ENCODE results near the gene APOC4.

The APOC4 gene

DNA sequence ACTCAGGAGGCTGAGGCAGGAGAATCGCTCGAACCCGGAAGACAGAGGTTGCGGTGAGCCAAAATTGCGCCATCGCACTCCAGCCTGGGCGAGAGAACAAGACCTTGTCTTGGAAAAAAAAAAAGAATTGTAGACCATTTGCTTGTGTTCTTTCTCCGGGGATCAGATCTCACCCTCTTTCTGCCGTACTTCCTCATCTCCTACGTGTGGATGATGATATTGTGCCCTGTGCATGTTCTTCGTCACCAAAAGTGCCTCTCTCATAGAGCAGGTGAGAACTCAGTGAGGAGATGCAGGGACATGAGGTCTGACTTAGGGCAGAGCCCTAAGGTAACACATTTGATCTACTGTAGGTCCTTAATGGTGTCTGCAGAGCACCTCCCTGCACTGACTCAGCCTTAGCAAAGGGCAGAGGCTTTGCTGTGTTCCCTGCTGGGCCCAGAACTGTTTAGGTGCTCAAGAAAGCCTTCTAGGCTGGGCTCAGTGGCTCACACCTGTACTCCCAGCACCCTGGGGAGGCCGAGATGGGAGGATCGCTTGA, 5.1 kb downstream of the APOC4 start:
- Histone ChIP-seq H3K9me2 (replicated peaks; ENCODE audit: control insufficient read depth, low read length) (no peaks in the 10 kb centered on the region), H3K4me2 (ENCODE audit: low read length) (no peak overlapping the region), H3K4me1 (ENCODE audit: control insufficient read depth, low read length) (peaks cover 28% of the 10 kb centered on the region), H3K36me3 (ENCODE audit: control insufficient read depth, low read length) (no peaks in the 10 kb centered on the region), H3K79me2 (ENCODE audit: control insufficient read depth, low read length) (no peaks in the 10 kb centered on the region), H3F3A (ENCODE audit: control insufficient read depth, insufficient read depth) (0 out of 2 replicates have a peak, but pooled peaks cover 3% of the 10 kb centered on the region), H3K27ac (ENCODE audit: low read depth, low read length) (no peak overlapping the region), H3K4me3 (ENCODE audit: low read length) (no peak overlapping the region), H3K9me3 (ENCODE audit: control insufficient read depth, insufficient read depth, low read length) (no peaks in the 10 kb centered on the region), H3K27me3 (ENCODE audit: control insufficient read depth, low read length) (no peaks in the 10 kb centered on the region), H4K20me1 (ENCODE audit: control insufficient read depth, insufficient read depth, low read depth, low read length) (no peaks in the 10 kb centered on the region)
- TF ChIP-seq CTCF (IDR thresholded peaks at IDR 0.05; ENCODE audit: low read depth, low read length, poor library complexity, severe bottlenecking) = no peak
- TF ChIP-seq EZH2phosphoT487 (IDR thresholded peaks at IDR 0.05; ENCODE audit: borderline replicate concordance, low read length) = no peak

- Histone ChIP-seq H4K20me1 (ENCODE audit: control insufficient read depth, insufficient read depth, low read depth, low read length) (no peaks in the 10 kb centered on the region), H3K79me2 (ENCODE audit: control insufficient read depth, low read length) (peaks cover 2% of the 10 kb centered on the region; the same call in 1 of the 2 replicates)
These were observed 6.2 kb downstream of the APOC4 start for GRCh38 chr19:44948237-44948636.

GRCh38 chr19:44948763-44949374, 6.8 kb downstream of the APOC4 start:
- H3K4me3 ChIP-seq (ENCODE audit: low read length) = no peak overlapping the region
- no peaks in the 10 kb centered on the region for H3K27me3 ChIP-seq (ENCODE audit: control insufficient read depth, low read length)
- no peaks in the 10 kb centered on the region for H4K20me1 ChIP-seq (ENCODE audit: control insufficient read depth, insufficient read depth, low read depth, low read length)
- H3K27ac ChIP-seq (ENCODE audit: low read depth, low read length) = no peak overlapping the region
- H3K9me2 ChIP-seq (replicated peaks; ENCODE audit: control insufficient read depth, low read length) = no peaks in the 10 kb centered on the region
- no peak overlapping the region for H3K4me2 ChIP-seq (ENCODE audit: low read length)
- H3K79me2 ChIP-seq (ENCODE audit: control insufficient read depth, low read length) = peaks cover 8% of the 10 kb centered on the region
- peaks cover 18% of the 10 kb centered on the region for H3K4me1 ChIP-seq (ENCODE audit: control insufficient read depth, low read length)
- TF ChIP-seq EZH2phosphoT487 (IDR thresholded peaks at IDR 0.05; ENCODE audit: borderline replicate concordance, low read length) (no peak), CTCF (IDR thresholded peaks at IDR 0.05; ENCODE audit: low read depth, low read length, poor library complexity, severe bottlenecking) (no peak)
- H3K36me3 ChIP-seq (ENCODE audit: control insufficient read depth, low read length) = no peaks in the 10 kb centered on the region
- H3F3A ChIP-seq (ENCODE audit: control insufficient read depth, insufficient read depth) = 0 out of 2 replicates have a peak, but pooled peaks cover 3% of the 10 kb centered on the region
- no peaks in the 10 kb centered on the region for H3K9me3 ChIP-seq (ENCODE audit: control insufficient read depth, insufficient read depth, low read length)

More at GRCh38 chr19:44948237-44948636, 6.2 kb downstream of the APOC4 start:
- Histone ChIP-seq H3K27ac (ENCODE audit: low read depth, low read length) (no peak overlapping the region), H3F3A (ENCODE audit: control insufficient read depth, insufficient read depth) (0 out of 2 replicates have a peak, but pooled peaks cover 3% of the 10 kb centered on the region), H3K9me3 (ENCODE audit: control insufficient read depth, insufficient read depth, low read length) (no peaks in the 10 kb centered on the region), H3K9me2 (replicated peaks; ENCODE audit: control insufficient read depth, low read length) (no peaks in the 10 kb centered on the region), H3K36me3 (ENCODE audit: control insufficient read depth, low read length) (no peaks in the 10 kb centered on the region), H3K4me3 (ENCODE audit: low read length) (no peak overlapping the region), H3K4me2 (ENCODE audit: low read length) (no peak overlapping the region), H3K4me1 (ENCODE audit: control insufficient read depth, low read length) (peaks cover 19% of the 10 kb centered on the region), H3K27me3 (ENCODE audit: control insufficient read depth, low read length) (no peaks in the 10 kb centered on the region)
- TF ChIP-seq CTCF (IDR thresholded peaks at IDR 0.05; ENCODE audit: low read depth, low read length, poor library complexity, severe bottlenecking) (no peak), EZH2phosphoT487 (IDR thresholded peaks at IDR 0.05; ENCODE audit: borderline replicate concordance, low read length) (no peak)
